IMR-90 (cell line): ENCODE results near the gene ZNF606. TPM values are rescaled to one million over a fixed set of nuclear protein-coding genes. Genes with fewer than 3 reads are reported as not detected.

Experiments used
- ATAC-seq: fragments of 200-7000 bp; cut with Tn5 transposase; 2 replicates; pipeline ENCODE4 v1.9.1; 2020; ENCODE audit warnings: low read depth, mild to moderate bottlenecking, moderate library complexity
- BruUV-seq: library from RNA; stranded (reverse); fragments of 400-500 nt; replicated peaks from 2 replicates; lab custom pipeline; 2021; lab: Mats Ljungman, UMichigan
- CTCF ChIA-PET: fragments of 300-600 bp; formaldehyde crosslinking; extraction: SDS; loops from one replicate; lab custom pipeline; 2021; ENCODE audit warnings: antibody characterized with exemption; lab: Yijun Ruan, JAX
- POLR2A ChIA-PET: fragments of 300-600 bp; sonication (Branson Sonifier 250); formaldehyde crosslinking; loops from one replicate; lab custom pipeline; 2022; ENCODE audit warnings: antibody characterized with exemption; ENCODE audit not compliant: unreplicated experiment; lab: Charles Lee
- DNase-seq: peaks from one replicate; pipeline ENCODE4 v3.0.0; 2013
- H2AFZ ChIP-seq: replicated peaks from 2 replicates; pipeline ENCODE3; 2013; ENCODE audit warnings: low read length, mild to moderate bottlenecking; ENCODE audit not compliant: poor library complexity
- H2AK5ac ChIP-seq: 2 replicates; pipeline ENCODE4 v1.6.1; 2013; ENCODE audit warnings: low read depth, low read length, inconsistent platforms
- H2AK9ac ChIP-seq: replicated peaks from 2 replicates; pipeline ENCODE3; 2013; ENCODE audit warnings: mild to moderate bottlenecking, low read depth, low read length, moderate library complexity; ENCODE audit not compliant: poor library complexity
- H2BK120ac ChIP-seq: 2 replicates; pipeline ENCODE4 v1.6.1; 2013; ENCODE audit warnings: low read depth, low read length, inconsistent platforms
- H2BK15ac ChIP-seq: 3 replicates; pipeline ENCODE4 v1.6.1; 2013; ENCODE audit warnings: low read depth, low read length, inconsistent platforms
- H2BK20ac ChIP-seq: 2 replicates; pipeline ENCODE4 v1.6.1; 2013; ENCODE audit warnings: low read depth, mild to moderate bottlenecking, inconsistent platforms, low read length, moderate library complexity
- H2BK5ac ChIP-seq: 2 replicates; pipeline ENCODE4 v1.6.1; 2013; ENCODE audit warnings: mild to moderate bottlenecking, low read depth, low read length, inconsistent platforms; ENCODE audit not compliant: poor library complexity, severe bottlenecking
- H3K14ac ChIP-seq: replicated peaks from 2 replicates; pipeline ENCODE4 v1.6.1; 2013; ENCODE audit warnings: low read depth, low read length, inconsistent platforms
- H3K18ac ChIP-seq: 2 replicates; pipeline ENCODE4 v1.6.1; 2013; ENCODE audit warnings: low read depth, low read length, control low read depth
- H3K23ac ChIP-seq: 2 replicates; pipeline ENCODE4 v1.6.1; 2013; ENCODE audit warnings: low read depth, low read length, inconsistent platforms
- H3K27ac ChIP-seq: 2 replicates; pipeline ENCODE4 v1.5.1; 2013; ENCODE audit warnings: mild to moderate bottlenecking, control low read depth, low read length; ENCODE audit not compliant: insufficient read depth
- H3K27me3 ChIP-seq: 2 replicates; pipeline ENCODE4 v1.6.1; 2013; ENCODE audit warnings: low read length; ENCODE audit not compliant: control insufficient read depth, insufficient read depth
- H3K36me3 ChIP-seq: 2 replicates; pipeline ENCODE4 v1.6.1; 2013; ENCODE audit warnings: low read length, mixed read lengths; ENCODE audit not compliant: control insufficient read depth, insufficient read depth
- H3K4ac ChIP-seq: 2 replicates; pipeline ENCODE4 v1.6.1; 2013; ENCODE audit warnings: low read depth, low read length, inconsistent platforms
- H3K4me1 ChIP-seq: 2 replicates; pipeline ENCODE4 v1.6.1; 2013; ENCODE audit warnings: low read length, mixed read lengths; ENCODE audit not compliant: control insufficient read depth, insufficient read depth
- H3K4me2 ChIP-seq: 2 replicates; pipeline ENCODE4 v1.6.1; 2013; ENCODE audit warnings: low read depth, mild to moderate bottlenecking, control low read depth, low read length, moderate library complexity
- H3K4me3 ChIP-seq: 2 replicates; pipeline ENCODE4 v1.5.1; 2013; ENCODE audit warnings: low read depth, mild to moderate bottlenecking, control low read depth, low read length, moderate library complexity; ENCODE audit not compliant: insufficient read depth
- H3K56ac ChIP-seq: 2 replicates; pipeline ENCODE4 v1.6.1; 2013; ENCODE audit warnings: low read length, inconsistent platforms; ENCODE audit not compliant: insufficient read depth; ENCODE audit errors: extremely low read depth
- H3K79me1 ChIP-seq, 2 experiments: 2 replicates each; pipeline ENCODE4 v1.6.1; 2013; ENCODE audit warnings: low read length in 2 of 2, inconsistent platforms in 1 of 2, low read depth in 1 of 2
- H3K9ac ChIP-seq: 2 replicates; pipeline ENCODE4 v1.6.1; 2013; ENCODE audit warnings: low read depth, low read length, control low read depth
- H3K9me1 ChIP-seq: 2 replicates; pipeline ENCODE4 v1.6.1; 2013; ENCODE audit warnings: low read length, inconsistent platforms; ENCODE audit not compliant: insufficient read depth
- H3K9me3 ChIP-seq: 2 replicates; pipeline ENCODE4 v1.6.1; 2013; ENCODE audit warnings: low read length; ENCODE audit not compliant: control insufficient read depth, insufficient read depth
- H4K20me1 ChIP-seq: 2 replicates; pipeline ENCODE4 v1.6.1; 2013; ENCODE audit warnings: low read length, inconsistent platforms; ENCODE audit not compliant: insufficient read depth
- H4K5ac ChIP-seq: 2 replicates; pipeline ENCODE4 v1.6.1; 2013; ENCODE audit warnings: mild to moderate bottlenecking, low read depth, low read length, control low read depth
- H4K8ac ChIP-seq, 2 experiments: 2 replicates each; pipeline ENCODE4 v1.6.1; 2013; ENCODE audit warnings: low read depth in 2 of 2, low read length in 2 of 2, control low read depth in 1 of 2, inconsistent platforms in 1 of 2
- H4K91ac ChIP-seq: 2 replicates; pipeline ENCODE4 v1.6.1; 2013; ENCODE audit warnings: low read depth, low read length, inconsistent platforms; ENCODE audit not compliant: insufficient read depth
- CEBPB ChIP-seq: IDR thresholded peaks from 2 replicates; pipeline ENCODE4 v1.6.1; 2012; ENCODE audit warnings: low read depth, low read length, improper control_type of control experiment
- CHD1 ChIP-seq: IDR thresholded peaks from 2 replicates; pipeline ENCODE4 v1.6.1; 2012; ENCODE audit warnings: low read depth, low read length, improper control_type of control experiment
- ELK1 ChIP-seq: fragments of 150-350 bp; IDR thresholded peaks from 2 replicates; pipeline ENCODE4 v1.6.1; 2016; ENCODE audit warnings: low read depth, mild to moderate bottlenecking, low read length, moderate library complexity, borderline replicate concordance
- FOS ChIP-seq: fragments of 150-350 bp; IDR thresholded peaks from 2 replicates; pipeline ENCODE4 v1.6.1; 2016; ENCODE audit warnings: low read depth, low read length
- MAFK ChIP-seq: IDR thresholded peaks from 2 replicates; pipeline ENCODE4 v1.6.1; 2012; ENCODE audit warnings: low read depth, low read length, improper control_type of control experiment
- MAZ ChIP-seq: IDR thresholded peaks from 2 replicates; pipeline ENCODE4 v1.6.1; 2012; ENCODE audit warnings: low read depth, mild to moderate bottlenecking, low read length, improper control_type of control experiment, moderate library complexity, borderline replicate concordance
- MXI1 ChIP-seq: IDR thresholded peaks from 2 replicates; pipeline ENCODE4 v1.6.1; 2012; ENCODE audit warnings: low read depth, mild to moderate bottlenecking, low read length, moderate library complexity, borderline replicate concordance
- POLR2A ChIP-seq: IDR thresholded peaks from 2 replicates; pipeline ENCODE4 v1.6.1; 2012; ENCODE audit warnings: mild to moderate bottlenecking, low read depth, low read length
- RCOR1 ChIP-seq: IDR thresholded peaks from 2 replicates; pipeline ENCODE4 v1.6.1; 2012; ENCODE audit warnings: mild to moderate bottlenecking, low read length, improper control_type of control experiment; ENCODE audit not compliant: insufficient replicate concordance
- SMC3 ChIP-seq: fragments of 150-350 bp; IDR thresholded peaks from 2 replicates; pipeline ENCODE4 v1.6.1; 2016; ENCODE audit warnings: low read depth, mild to moderate bottlenecking, antibody characterized with exemption, low read length, moderate library complexity
- USF2 ChIP-seq: fragments of 150-350 bp; IDR thresholded peaks from 2 replicates; pipeline ENCODE4 v1.6.1; 2017; ENCODE audit warnings: mild to moderate bottlenecking, antibody characterized with exemption, low read length, low read depth
- WGBS, 2 experiments: methylation state at CpG; one replicate each; pipeline versions ENCODE4 v1.1.5 to v1.1.7; 2013; ENCODE audit warnings: missing lambda C conversion rate in 2 of 2; ENCODE audit not compliant: insufficient read length in 1 of 2; ENCODE audit errors: extremely low coverage in 2 of 2; 5-methylcytosine and 5-hydroxymethylcytosine counted together
- dilution Hi-C: fragments of 300-500 bp; cut with HindIII; formaldehyde crosslinking; loops from one replicate; pipeline ENCODE4 v1.14.3; 2018; ENCODE audit warnings: low sequenced_read_pairs; ENCODE audit not compliant: unreplicated experiment
- in situ Hi-C: fragments of 300-500 bp; cut with MboI; formaldehyde crosslinking; loops from 3 replicates; pipeline ENCODE4 v1.14.3; 2019; ENCODE audit warnings: low sequenced_read_pairs, inconsistent platforms, mixed read lengths
- intact Hi-C: fragments of 100-400 bp; cut with micrococcal nuclease; formaldehyde crosslinking; loops from 2 replicates; pipeline ENCODE4 v1.10.0; 2022
- polyA plus RNA-seq, 3 experiments: library from polyadenylated mRNA; depleted of rRNA; stranded (reverse); fragments of >200 nt; gene quantifications; 2 replicates each; pipeline ENCODE4 v1.2.3, GENCODE V29; 2012; ENCODE audit warnings: low replicate concordance in 1 of 3
- total RNA-seq: library from RNA; depleted of rRNA; stranded (reverse); fragments of >200 nt; gene quantifications from 2 replicates; pipeline ENCODE4 v1.2.3, GENCODE V29; 2012
- TF ChIP-seq, protein P1 (sequence below): conservative IDR thresholded peaks from 2 replicates; pipeline ENCODE4 v1.5.1; 2012; ENCODE audit warnings: mild to moderate bottlenecking, low read depth, low read length, improper control_type of control experiment

Gene ZNF606
- total and polyA plus RNA-seq, 2 of the 4 experiments (the other 2 are of a cell fraction) = 4.3 to 9.0 TPM

GRCh38 chr19:58003174-58003828 is 681 bp upstream of the ZNF606 start:
- H3K23ac ChIP-seq = peak overlapping the region; percentile 92
- intact Hi-C loops (loop anchor here (10.0 kb wide), 1 partner anchor 152 kb away; the partner anchor contains the start of gene ZNF329), dilution Hi-C loops (no loop called here), in situ Hi-C loops (no loop called here)
- CTCF ChIA-PET = interaction anchor here (1.3 kb wide), 1 partner anchor 17 kb away, joined by 4 read pairs; no protein-coding TSS in a partner anchor
- peaks cover 24 to 39% of the 10 kb centered on the region in 2 experiments for H3K79me1 ChIP-seq
- no peaks in the 10 kb centered on the region for H3K27me3 ChIP-seq
- WGBS, 2 experiments = 37% methylated on average over 11 of the region's 31 CpGs; no CpG with 5 or more reads in 1 of the 2 experiments
- peak overlapping the region; percentile 60; the same call in 1 of the 2 replicates for H2BK120ac ChIP-seq
- H3K9ac ChIP-seq = peak overlapping the region; percentile 34
- BruUV-seq = TSS peak; percentile 23
- H3K4ac ChIP-seq = peak overlapping the region; percentile 92
- peak overlapping the region; percentile 25; the same call in 1 of the 2 replicates for H2BK20ac ChIP-seq
- peak overlapping the region; percentile 7; the same call in 1 of the 2 replicates for H3K18ac ChIP-seq
- peak overlapping the region; percentile 100 for H2AFZ ChIP-seq
- DNase-seq (no peak), ATAC-seq (peak; percentile 9)
- peak overlapping the region; percentile 82 for H3K4me3 ChIP-seq
- POLR2A ChIA-PET = interaction anchor here (0.6 kb wide), 1 partner anchor 180 kb away, joined by 3 read pairs; the partner anchor contains the start of gene ZNF274
- H4K20me1 ChIP-seq = no peaks in the 10 kb centered on the region
- H4K5ac ChIP-seq = peak overlapping the region; percentile 79
- no peak for TF ChIP-seq POLR2A
- no peak for TF ChIP-seq CHD1
- TF ChIP-seq USF2 = no peak
- TF ChIP-seq, protein P1, sequence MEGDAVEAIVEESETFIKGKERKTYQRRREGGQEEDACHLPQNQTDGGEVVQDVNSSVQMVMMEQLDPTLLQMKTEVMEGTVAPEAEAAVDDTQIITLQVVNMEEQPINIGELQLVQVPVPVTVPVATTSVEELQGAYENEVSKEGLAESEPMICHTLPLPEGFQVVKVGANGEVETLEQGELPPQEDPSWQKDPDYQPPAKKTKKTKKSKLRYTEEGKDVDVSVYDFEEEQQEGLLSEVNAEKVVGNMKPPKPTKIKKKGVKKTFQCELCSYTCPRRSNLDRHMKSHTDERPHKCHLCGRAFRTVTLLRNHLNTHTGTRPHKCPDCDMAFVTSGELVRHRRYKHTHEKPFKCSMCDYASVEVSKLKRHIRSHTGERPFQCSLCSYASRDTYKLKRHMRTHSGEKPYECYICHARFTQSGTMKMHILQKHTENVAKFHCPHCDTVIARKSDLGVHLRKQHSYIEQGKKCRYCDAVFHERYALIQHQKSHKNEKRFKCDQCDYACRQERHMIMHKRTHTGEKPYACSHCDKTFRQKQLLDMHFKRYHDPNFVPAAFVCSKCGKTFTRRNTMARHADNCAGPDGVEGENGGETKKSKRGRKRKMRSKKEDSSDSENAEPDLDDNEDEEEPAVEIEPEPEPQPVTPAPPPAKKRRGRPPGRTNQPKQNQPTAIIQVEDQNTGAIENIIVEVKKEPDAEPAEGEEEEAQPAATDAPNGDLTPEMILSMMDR = no peak
- no peak for TF ChIP-seq FOS
- no peak for TF ChIP-seq MAFK
- TF ChIP-seq RCOR1 = no peak
- TF ChIP-seq MAZ = no peak
- no peak for TF ChIP-seq ELK1
- TF ChIP-seq CEBPB = no peak
- no peak for TF ChIP-seq MXI1
- TF ChIP-seq SMC3 = no peak
- peak overlapping the region; percentile 70 for H4K91ac ChIP-seq
- peak overlapping the region; percentile 65 for H2AK9ac ChIP-seq
- peak overlapping the region; percentile 56; the same call in 1 of the 2 replicates for H2AK5ac ChIP-seq
- peak overlapping the region; percentile 20 for H2BK5ac ChIP-seq
- peak overlapping the region; percentile 34 for H3K27ac ChIP-seq
- peaks cover 46% of the 10 kb centered on the region for H3K36me3 ChIP-seq
- H3K9me3 ChIP-seq = peaks cover 58% of the 10 kb centered on the region
- H2BK15ac ChIP-seq = 0 out of 3 replicates have a peak overlapping the region, but pooled peaks have one; percentile 7
- H4K8ac ChIP-seq = peak overlapping the region; percentile 97 to 98
- no peaks in the 10 kb centered on the region for H3K9me1 ChIP-seq
- H3K56ac ChIP-seq = peak overlapping the region; percentile 19; the same call in 1 of the 2 replicates
- H3K14ac ChIP-seq = peak overlapping the region; percentile 97
- H3K4me2 ChIP-seq = peak overlapping the region; percentile 81
- no peaks in the 10 kb centered on the region for H3K4me1 ChIP-seq
